ENCODE measurements around the gene SELENOW.
"Not testable (repeated sequence)": the region's sequence is repeated elsewhere in the genome, so short reads cannot be mapped to it uniquely, and the experiment has no call there.

DNA sequence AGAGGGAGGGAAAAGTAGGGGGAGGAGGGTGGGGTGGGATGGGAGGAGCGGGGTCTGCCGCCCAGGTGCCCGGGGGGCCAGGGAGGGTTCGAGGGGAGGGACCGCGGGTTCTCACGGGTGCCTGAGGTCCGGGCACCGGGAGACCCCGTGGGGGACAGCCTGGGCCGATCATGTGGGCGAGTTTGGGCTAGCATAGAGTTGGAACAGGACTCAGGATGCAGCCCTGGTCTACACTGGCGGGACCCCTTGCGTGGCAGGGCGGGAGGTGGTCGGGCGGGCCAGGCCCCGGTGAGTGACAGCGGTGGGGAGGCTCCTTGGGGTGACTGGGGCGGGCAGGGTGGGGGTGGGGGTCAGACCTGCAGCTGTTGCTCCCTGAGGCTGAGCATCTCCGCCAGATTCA is 24.6 kb downstream of the SELENOW start:
- TF ChIP-seq, protein P1, sequence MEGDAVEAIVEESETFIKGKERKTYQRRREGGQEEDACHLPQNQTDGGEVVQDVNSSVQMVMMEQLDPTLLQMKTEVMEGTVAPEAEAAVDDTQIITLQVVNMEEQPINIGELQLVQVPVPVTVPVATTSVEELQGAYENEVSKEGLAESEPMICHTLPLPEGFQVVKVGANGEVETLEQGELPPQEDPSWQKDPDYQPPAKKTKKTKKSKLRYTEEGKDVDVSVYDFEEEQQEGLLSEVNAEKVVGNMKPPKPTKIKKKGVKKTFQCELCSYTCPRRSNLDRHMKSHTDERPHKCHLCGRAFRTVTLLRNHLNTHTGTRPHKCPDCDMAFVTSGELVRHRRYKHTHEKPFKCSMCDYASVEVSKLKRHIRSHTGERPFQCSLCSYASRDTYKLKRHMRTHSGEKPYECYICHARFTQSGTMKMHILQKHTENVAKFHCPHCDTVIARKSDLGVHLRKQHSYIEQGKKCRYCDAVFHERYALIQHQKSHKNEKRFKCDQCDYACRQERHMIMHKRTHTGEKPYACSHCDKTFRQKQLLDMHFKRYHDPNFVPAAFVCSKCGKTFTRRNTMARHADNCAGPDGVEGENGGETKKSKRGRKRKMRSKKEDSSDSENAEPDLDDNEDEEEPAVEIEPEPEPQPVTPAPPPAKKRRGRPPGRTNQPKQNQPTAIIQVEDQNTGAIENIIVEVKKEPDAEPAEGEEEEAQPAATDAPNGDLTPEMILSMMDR (IDR thresholded peaks at IDR 0.05): not testable (repeated sequence)
- not testable (repeated sequence) for TF ChIP-seq FOSL2 (IDR thresholded peaks at IDR 0.05; ENCODE audit: borderline replicate concordance, low read depth); RFX5 (IDR thresholded peaks at IDR 0.05; ENCODE audit: low read length)
